Mucosa of stomach (tissue), 1 donor: ENCODE data around the gene WDR75.

Experiments used
- H3K27me3 ChIP-seq: one replicate; pipeline ENCODE4 v1.7.0; 2013; ENCODE audit warnings: mild to moderate bottlenecking, low read length; ENCODE audit not compliant: control insufficient read depth, insufficient read depth
- H3K36me3 ChIP-seq: one replicate; pipeline ENCODE4 v1.7.0; 2013; ENCODE audit warnings: low read length; ENCODE audit not compliant: control insufficient read depth, insufficient read depth
- H3K4me1 ChIP-seq: one replicate; pipeline ENCODE4 v1.7.0; 2013; ENCODE audit warnings: mild to moderate bottlenecking, low read length; ENCODE audit not compliant: control insufficient read depth, insufficient read depth
- H3K4me3 ChIP-seq: one replicate; pipeline ENCODE4 v1.7.0; 2013; ENCODE audit warnings: low read length
- H3K9ac ChIP-seq: one replicate; pipeline ENCODE4 v1.7.0; 2013; ENCODE audit warnings: mild to moderate bottlenecking, low read length, moderate library complexity
- H3K9me3 ChIP-seq: one replicate; pipeline ENCODE4 v1.7.0; 2013; ENCODE audit warnings: mild to moderate bottlenecking, low read length, moderate library complexity; ENCODE audit not compliant: control insufficient read depth
- donor health status: Pancreatic carcinoma.

Gene WDR75

DNA sequence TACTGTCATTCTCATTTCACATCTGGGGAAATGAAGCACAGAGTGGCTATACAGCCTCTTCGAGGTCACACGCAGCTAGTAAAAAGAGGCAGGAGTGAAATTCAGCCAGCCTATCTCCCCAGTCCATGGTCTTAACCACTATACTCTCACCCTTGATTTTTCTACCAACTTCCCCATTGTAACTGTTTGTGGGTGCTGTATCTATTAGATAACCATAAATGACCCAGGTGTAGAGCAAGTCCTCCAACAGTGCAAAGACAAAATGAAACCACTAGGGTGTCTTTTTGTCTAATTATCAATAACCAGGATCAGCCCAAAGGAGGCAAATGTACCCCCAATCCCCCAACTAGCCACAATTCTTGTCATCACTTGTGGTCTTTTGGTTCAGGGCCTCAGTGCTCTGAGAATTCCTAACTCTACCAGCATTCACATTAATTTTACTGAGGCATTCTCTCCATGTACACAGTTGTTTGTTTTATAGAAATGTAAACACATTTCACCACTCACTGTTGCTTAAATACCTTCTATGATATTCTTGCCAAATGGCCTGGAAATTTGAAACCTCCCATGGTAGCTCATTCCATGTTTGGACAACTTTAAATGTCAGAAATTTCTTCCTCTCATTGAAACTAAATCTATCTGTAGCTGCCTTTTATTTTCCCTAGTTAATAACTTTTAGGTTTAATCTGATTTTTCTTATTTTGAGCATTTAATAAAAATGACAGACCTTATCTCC lies 80.6 kb downstream of the WDR75 start:
- H3K9ac ChIP-seq = no peak overlapping the region
- H3K27me3 ChIP-seq = no peaks in the 10 kb centered on the region

GRCh38 chr2:189522435-189523151 lies 81.3 kb downstream of the WDR75 start:
- Histone ChIP-seq H3K9me3 (no peaks in the 10 kb centered on the region), H3K9ac (peak overlapping the region; percentile 14), H3K4me3 (no peak overlapping the region)

More for the DNA sequence above, 80.6 kb downstream of the WDR75 start:
- H3K4me1 ChIP-seq = peaks cover 32% of the 10 kb centered on the region
- H3K4me3 ChIP-seq = no peak overlapping the region
- no peaks in the 10 kb centered on the region for H3K36me3 ChIP-seq
- H3K9me3 ChIP-seq = no peaks in the 10 kb centered on the region

GRCh38 chr2:189524746-189525145 lies 83.5 kb downstream of the WDR75 start:
- Histone ChIP-seq H3K9me3 (no peaks in the 10 kb centered on the region), H3K4me1 (peaks cover 38% of the 10 kb centered on the region), H3K4me3 (no peak overlapping the region), H3K36me3 (no peaks in the 10 kb centered on the region), H3K9ac (no peak overlapping the region), H3K27me3 (no peaks in the 10 kb centered on the region)

More at GRCh38 chr2:189522435-189523151, 81.3 kb downstream of the WDR75 start:
- Histone ChIP-seq H3K4me1 (peaks cover 38% of the 10 kb centered on the region), H3K27me3 (no peaks in the 10 kb centered on the region), H3K36me3 (no peaks in the 10 kb centered on the region)
